Testis (tissue), 2 donors: ENCODE data around the gene GFPT1.

ENCODE experiments used
- POLR2A ChIP-seq: fragments of 450-650 bp; IDR thresholded peaks from one replicate; pipeline ENCODE4 v1.6.1; 2017; ENCODE audit warnings: antibody characterized with exemption, mild to moderate bottlenecking, moderate library complexity
- TF ChIP-seq, protein P1 (sequence below), 3 experiments: fragments of 450-650 bp in 2 of 3; fragments of 200-600 bp in 1 of 3; sonication (generic) in 1 of 3; IDR thresholded peaks; one replicate each; pipeline ENCODE4 v1.5.1; 2016 to 2019; ENCODE audit warnings: antibody characterized with exemption in 3 of 3, mild to moderate bottlenecking in 2 of 3, moderate library complexity in 1 of 3

DNA sequence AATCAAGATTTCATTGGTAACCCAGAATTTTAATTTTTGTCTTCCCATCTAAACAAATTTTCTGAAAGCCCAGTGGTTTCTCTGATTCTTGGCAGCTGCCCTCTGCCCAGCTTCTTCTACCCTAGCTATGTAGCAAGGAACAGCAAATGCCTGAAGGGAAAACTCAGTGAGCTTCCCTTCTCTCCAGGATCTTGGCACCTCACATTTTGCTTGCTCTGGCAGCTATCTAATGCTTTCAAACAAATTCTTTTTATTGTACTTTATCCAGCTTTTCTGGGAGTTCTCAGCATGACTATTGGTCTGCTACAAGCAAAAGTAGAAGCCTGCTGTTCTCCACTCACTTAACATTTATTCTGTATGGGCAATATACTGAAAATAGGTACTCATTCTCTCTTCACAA lies 18.3 kb upstream of the GFPT1 start:
- TF ChIP-seq, protein P1, sequence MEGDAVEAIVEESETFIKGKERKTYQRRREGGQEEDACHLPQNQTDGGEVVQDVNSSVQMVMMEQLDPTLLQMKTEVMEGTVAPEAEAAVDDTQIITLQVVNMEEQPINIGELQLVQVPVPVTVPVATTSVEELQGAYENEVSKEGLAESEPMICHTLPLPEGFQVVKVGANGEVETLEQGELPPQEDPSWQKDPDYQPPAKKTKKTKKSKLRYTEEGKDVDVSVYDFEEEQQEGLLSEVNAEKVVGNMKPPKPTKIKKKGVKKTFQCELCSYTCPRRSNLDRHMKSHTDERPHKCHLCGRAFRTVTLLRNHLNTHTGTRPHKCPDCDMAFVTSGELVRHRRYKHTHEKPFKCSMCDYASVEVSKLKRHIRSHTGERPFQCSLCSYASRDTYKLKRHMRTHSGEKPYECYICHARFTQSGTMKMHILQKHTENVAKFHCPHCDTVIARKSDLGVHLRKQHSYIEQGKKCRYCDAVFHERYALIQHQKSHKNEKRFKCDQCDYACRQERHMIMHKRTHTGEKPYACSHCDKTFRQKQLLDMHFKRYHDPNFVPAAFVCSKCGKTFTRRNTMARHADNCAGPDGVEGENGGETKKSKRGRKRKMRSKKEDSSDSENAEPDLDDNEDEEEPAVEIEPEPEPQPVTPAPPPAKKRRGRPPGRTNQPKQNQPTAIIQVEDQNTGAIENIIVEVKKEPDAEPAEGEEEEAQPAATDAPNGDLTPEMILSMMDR (IDR thresholded peaks at IDR 0.05), result no peak
- no peak for TF ChIP-seq POLR2A
